Measurements from ENCODE around the gene CASKIN1.
"Not testable (repeated sequence)": the region's sequence is repeated elsewhere in the genome, so short reads cannot be mapped to it uniquely, and the experiment has no call there.

CASKIN1 gene

GRCh38 chr16:2209258-2210008 is 13.0 kb upstream of the CASKIN1 start:
- DNase-seq (ENCODE audit: low read depth, low spot score): no peak

GRCh38 chr16:2208772-2209171 is 12.4 kb upstream of the CASKIN1 start:
- no peak for DNase-seq (ENCODE audit: low read depth, low spot score)

- no peak for DNase-seq (ENCODE audit: low read depth, low spot score)
Observed at GRCh38 chr16:2208308-2208707, 11.9 kb upstream of the CASKIN1 start.

- DNase-seq (ENCODE audit: low read depth, low spot score): no peak
Observed at GRCh38 chr16:2207872-2208271, 11.5 kb upstream of the CASKIN1 start.

- no peak for DNase-seq (ENCODE audit: low read depth, low spot score)
Observed at GRCh38 chr16:2206780-2207433, 10.5 kb upstream of the CASKIN1 start.

- no peak for DNase-seq (ENCODE audit: low read depth, low spot score)
Observed at GRCh38 chr16:2206420-2206779, 10.0 kb upstream of the CASKIN1 start.

- no peak for DNase-seq (ENCODE audit: low read depth, low spot score)
Observed at GRCh38 chr16:2205967-2206313, 9.5 kb upstream of the CASKIN1 start.

- DNase-seq (ENCODE audit: low read depth, low spot score): peak; percentile 73
Observed at GRCh38 chr16:2205104-2205966, 8.9 kb upstream of the CASKIN1 start, which contains the start of gene MLST8. MLST8 (plus strand) TSS chr16:2205454; CDS start chr16:2206086, 632 bp downstream.

GRCh38 chr16:2204416-2205103 is 8.2 kb upstream of the CASKIN1 start:
- no peak for DNase-seq (ENCODE audit: low read depth, low spot score)

- not testable (repeated sequence) for DNase-seq (ENCODE audit: low read depth, low spot score)
Observed at GRCh38 chr16:2203119-2203688, 6.8 kb upstream of the CASKIN1 start.

- DNase-seq (ENCODE audit: low read depth, low spot score): no peak
Observed at GRCh38 chr16:2200313-2200712, 3.9 kb upstream of the CASKIN1 start.

GRCh38 chr16:2199621-2200139 is 3.3 kb upstream of the CASKIN1 start:
- no peak for DNase-seq (ENCODE audit: low read depth, low spot score)

- no peak for DNase-seq (ENCODE audit: low read depth, low spot score)
Observed at GRCh38 chr16:2199095-2199494, 2.7 kb upstream of the CASKIN1 start.

GRCh38 chr16:2198283-2198682 is 1.9 kb upstream of the CASKIN1 start:
- DNase-seq (ENCODE audit: low read depth, low spot score): no peak

GRCh38 chr16:2197765-2198164 is 1.4 kb upstream of the CASKIN1 start:
- DNase-seq (ENCODE audit: low read depth, low spot score): no peak

GRCh38 chr16:2196981-2197511 is 641 bp upstream of the CASKIN1 start:
- DNase-seq (ENCODE audit: low read depth, low spot score): no peak

- DNase-seq (ENCODE audit: low read depth, low spot score): no peak
Observed at GRCh38 chr16:2195322-2196161, 863 bp downstream of the CASKIN1 start.

GRCh38 chr16:2194852-2195321 is 1.5 kb downstream of the CASKIN1 start:
- no peak for DNase-seq (ENCODE audit: low read depth, low spot score)

- no peak for DNase-seq (ENCODE audit: low read depth, low spot score)
Observed at GRCh38 chr16:2194166-2194834, 2.1 kb downstream of the CASKIN1 start.

GRCh38 chr16:2191446-2191706 is 5.0 kb downstream of the CASKIN1 start:
- DNase-seq (ENCODE audit: low read depth, low spot score): no peak
